Stimulated activated CD8-positive, alpha-beta memory T cell treated with anti-CD3 and anti-CD28 coated beads, Interleukin-12 subunit alpha, Interleukin-12 subunit beta, amount 100 ng/mL, for 24 hours (primary cell): ENCODE data around the gene LARP1.

Source experiments
- DNase-seq: peaks from one replicate; pipeline ENCODE4 v3.0.0-alpha.2; 2020; ENCODE audit errors: extremely low read depth

LARP1 gene

GRCh38 chr5:154761046-154761736, 6.0 kb downstream of the LARP1 start:
- no peak for DNase-seq

- DNase-seq, result no peak
Measured at GRCh38 chr5:154762261-154762660, 7.1 kb downstream of the LARP1 start.

- no peak for DNase-seq
Measured at GRCh38 chr5:154762700-154763099, 7.5 kb downstream of the LARP1 start.

- no peak for DNase-seq
Measured at GRCh38 chr5:154764967-154765366, 9.8 kb downstream of the LARP1 start.

- DNase-seq, result no peak
Measured at GRCh38 chr5:154765396-154765925, 10.3 kb downstream of the LARP1 start.

GRCh38 chr5:154766558-154767281, 11.5 kb downstream of the LARP1 start:
- no peak for DNase-seq

GRCh38 chr5:154767576-154767975, 12.4 kb downstream of the LARP1 start:
- DNase-seq, result no peak

GRCh38 chr5:154768207-154768606, 13.0 kb downstream of the LARP1 start:
- no peak for DNase-seq

GRCh38 chr5:154770111-154770510, 14.9 kb downstream of the LARP1 start:
- no peak for DNase-seq

GRCh38 chr5:154771383-154771901, 16.3 kb downstream of the LARP1 start:
- no peak for DNase-seq

GRCh38 chr5:154773326-154773725, 18.1 kb downstream of the LARP1 start:
- no peak for DNase-seq

GRCh38 chr5:154776167-154776566, 21.0 kb downstream of the LARP1 start:
- no peak for DNase-seq

GRCh38 chr5:154778534-154778933, 23.4 kb downstream of the LARP1 start:
- no peak for DNase-seq

- DNase-seq, result no peak
Measured at GRCh38 chr5:154779105-154779504, 23.9 kb downstream of the LARP1 start.

- DNase-seq, result no peak
Measured at GRCh38 chr5:154780128-154780527, 25.0 kb downstream of the LARP1 start.

- DNase-seq, result no peak
Measured at GRCh38 chr5:154782326-154782725, 27.1 kb downstream of the LARP1 start.

GRCh38 chr5:154782812-154783592, 27.8 kb downstream of the LARP1 start:
- no peak for DNase-seq

- DNase-seq, result no peak
Measured at GRCh38 chr5:154783774-154784460, 28.7 kb downstream of the LARP1 start.

- no peak for DNase-seq
Measured at GRCh38 chr5:154784856-154785255, 29.7 kb downstream of the LARP1 start.

GRCh38 chr5:154786414-154786813, 31.2 kb downstream of the LARP1 start:
- no peak for DNase-seq

- DNase-seq, result no peak
Measured at GRCh38 chr5:154788212-154788611, 33.0 kb downstream of the LARP1 start.

GRCh38 chr5:154791535-154791934, 36.4 kb downstream of the LARP1 start:
- no peak for DNase-seq
